Fibroblast of pulmonary artery (primary cell): Measurements from ENCODE around the gene RBBP8.
"Not testable (repeated sequence)": the region's sequence is repeated elsewhere in the genome, so short reads cannot be mapped to it uniquely, and the experiment has no call there.

Source experiments
- DNase-seq: peaks from one replicate; pipeline ENCODE4 v3.0.0-alpha.2; 2010; ENCODE audit warnings: low read depth
- H3K4me3 ChIP-seq: replicated peaks from 2 replicates; pipeline ENCODE4 v1.5.1; 2011; ENCODE audit warnings: low read depth, mild to moderate bottlenecking, control low read depth, low read length, moderate library complexity
- TF ChIP-seq, protein P1 (sequence below): IDR thresholded peaks from 2 replicates; pipeline ENCODE4 v1.5.1; 2011; ENCODE audit warnings: mild to moderate bottlenecking, control low read depth, low read length, inconsistent platforms; ENCODE audit errors: missing control alignments

The RBBP8 gene

DNA sequence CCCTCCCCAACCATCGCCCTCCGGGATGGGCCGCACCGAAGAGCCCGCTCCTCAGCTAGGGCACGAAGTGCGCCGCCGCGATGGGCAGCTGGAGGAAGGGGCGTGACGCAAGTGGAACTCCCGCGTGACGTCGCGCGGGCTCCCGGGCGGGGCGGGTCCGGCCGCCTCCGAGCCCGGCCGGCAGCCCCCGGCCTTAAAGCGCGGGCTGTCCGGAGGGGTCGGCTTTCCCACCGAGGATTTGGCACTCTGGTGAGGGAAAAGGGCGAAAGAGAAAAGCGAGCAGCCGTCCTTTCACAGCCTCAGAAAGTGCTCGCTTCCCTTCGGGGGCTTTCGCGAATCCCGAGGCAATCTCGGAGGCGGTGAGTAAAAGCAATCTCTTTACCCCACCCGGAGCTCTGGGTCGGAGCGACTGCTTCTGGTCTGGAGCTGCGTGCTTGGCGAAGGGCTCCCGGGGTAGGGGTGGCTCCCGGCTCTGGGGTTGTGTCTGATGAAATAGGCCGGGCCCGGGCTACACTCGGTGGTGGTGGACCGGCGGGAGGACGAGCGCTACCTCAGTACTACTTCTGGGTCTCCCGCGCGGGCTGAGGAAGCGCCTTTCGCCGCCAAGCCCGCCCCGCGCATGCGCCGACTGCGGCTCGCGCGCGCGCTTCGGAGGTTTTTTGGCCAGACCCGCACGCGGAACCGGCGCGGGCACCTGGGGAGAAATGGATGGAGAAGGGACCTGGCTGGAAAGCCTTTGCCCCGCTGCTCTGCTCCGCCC, at the start of gene RBBP8:
Gene RBBP8, plus strand, starts transcription at position 123 of the 760 bp plus-strand sequence. CDS start 3,524 bp downstream, outside the sequence.
- DNase-seq: peak; percentile 80
- peak within 1 kb of the TSS; percentile 98 for H3K4me3 ChIP-seq
- TF ChIP-seq, protein P1, sequence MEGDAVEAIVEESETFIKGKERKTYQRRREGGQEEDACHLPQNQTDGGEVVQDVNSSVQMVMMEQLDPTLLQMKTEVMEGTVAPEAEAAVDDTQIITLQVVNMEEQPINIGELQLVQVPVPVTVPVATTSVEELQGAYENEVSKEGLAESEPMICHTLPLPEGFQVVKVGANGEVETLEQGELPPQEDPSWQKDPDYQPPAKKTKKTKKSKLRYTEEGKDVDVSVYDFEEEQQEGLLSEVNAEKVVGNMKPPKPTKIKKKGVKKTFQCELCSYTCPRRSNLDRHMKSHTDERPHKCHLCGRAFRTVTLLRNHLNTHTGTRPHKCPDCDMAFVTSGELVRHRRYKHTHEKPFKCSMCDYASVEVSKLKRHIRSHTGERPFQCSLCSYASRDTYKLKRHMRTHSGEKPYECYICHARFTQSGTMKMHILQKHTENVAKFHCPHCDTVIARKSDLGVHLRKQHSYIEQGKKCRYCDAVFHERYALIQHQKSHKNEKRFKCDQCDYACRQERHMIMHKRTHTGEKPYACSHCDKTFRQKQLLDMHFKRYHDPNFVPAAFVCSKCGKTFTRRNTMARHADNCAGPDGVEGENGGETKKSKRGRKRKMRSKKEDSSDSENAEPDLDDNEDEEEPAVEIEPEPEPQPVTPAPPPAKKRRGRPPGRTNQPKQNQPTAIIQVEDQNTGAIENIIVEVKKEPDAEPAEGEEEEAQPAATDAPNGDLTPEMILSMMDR: no peak

DNA sequence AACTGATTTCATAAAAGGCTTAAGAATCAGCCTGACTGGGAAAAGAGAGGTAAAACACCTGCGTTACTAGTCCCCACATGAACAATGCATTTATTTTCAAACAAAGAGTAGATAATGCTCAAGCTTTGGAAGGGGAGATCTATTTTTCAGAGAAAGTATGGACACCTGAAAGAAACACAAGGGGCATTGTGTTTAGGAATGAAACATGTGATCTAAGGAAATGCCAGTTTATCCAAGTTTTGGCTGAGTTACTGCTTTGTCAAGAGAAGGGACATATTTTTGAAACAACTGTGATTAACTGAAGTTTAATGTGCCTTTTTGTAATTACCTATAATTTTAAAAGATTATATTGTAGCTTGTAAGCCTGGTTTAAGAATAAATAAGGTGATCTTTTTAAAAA, 49.3 kb upstream of the RBBP8 start:
- DNase-seq: no peak
- H3K4me3 ChIP-seq: no peak overlapping the region
- TF ChIP-seq, protein P1: no peak

DNA sequence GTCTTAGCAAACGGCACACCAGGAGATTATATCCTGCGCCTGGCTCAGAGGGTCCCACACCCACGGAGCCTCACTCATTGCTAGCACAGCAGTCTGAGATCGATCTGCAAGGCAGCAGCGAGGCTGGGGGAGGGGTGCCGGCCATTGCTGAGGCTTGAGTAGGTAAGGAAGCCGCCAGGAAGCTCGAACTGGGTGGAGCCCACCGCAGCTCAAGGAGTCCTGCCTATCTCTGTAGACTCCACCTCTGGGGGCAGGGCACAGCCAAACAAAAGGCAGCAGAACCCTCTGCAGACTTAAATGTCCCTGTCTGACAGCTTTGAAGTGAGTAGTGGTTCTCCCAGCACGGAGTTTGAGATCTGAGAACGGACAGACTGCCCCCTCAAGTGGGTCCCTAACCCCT, 47.4 kb upstream of the RBBP8 start:
- DNase-seq, H3K4me3 ChIP-seq: not testable (repeated sequence)

DNA sequence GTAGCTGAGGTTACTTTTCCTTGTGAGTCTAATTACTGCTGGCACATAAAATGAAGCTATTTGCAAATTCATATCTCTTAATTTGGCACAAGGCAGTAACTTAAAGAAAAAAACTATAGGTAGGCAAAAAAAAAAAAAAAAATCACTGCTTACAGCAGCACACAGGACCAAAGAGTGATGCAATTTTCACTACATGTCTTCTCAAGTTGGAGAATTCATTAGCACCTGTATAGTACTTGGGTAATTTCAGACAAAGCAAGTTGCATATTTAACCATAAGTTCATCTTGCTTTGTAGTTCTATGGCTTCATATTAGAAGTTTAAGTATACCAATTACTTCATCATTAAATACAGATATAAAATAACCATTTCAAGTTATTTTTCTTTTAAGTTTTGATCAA, 33.7 kb upstream of the RBBP8 start:
- TF ChIP-seq, protein P1: no peak
- no peak for DNase-seq
- no peak overlapping the region for H3K4me3 ChIP-seq

DNA sequence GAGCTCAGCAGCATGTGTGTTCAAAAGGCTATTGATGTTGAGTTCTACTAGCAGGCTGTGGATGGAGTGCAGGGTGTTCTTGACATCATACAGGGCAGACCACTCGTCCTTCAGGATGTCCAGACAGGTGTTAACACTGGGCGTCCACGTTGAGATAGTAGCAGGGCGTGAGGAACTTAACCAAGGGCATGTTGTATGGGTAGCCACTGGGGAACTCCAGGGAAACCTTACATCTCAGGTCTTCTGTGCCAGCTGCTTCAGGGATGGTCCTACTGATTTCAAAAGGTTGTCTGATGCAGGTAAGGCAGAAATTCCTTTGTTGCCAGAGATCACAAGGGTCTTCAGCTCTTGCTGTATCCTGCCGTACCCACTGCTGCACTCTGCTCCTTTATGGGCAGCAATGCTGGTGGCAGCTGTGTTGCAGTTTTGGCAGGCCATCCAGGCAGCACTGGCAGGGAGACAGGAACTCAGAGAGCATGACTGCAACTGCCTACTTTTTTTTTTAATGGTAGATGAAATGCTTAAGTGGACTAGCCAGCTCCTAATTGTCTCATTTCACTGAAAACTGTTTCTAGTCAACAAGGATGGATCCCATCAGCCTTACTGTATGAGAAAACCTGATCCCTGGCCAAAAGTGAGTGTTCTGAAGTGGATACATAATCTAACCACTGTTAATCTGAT, 32.4 kb upstream of the RBBP8 start:
- TF ChIP-seq, protein P1: no peak
- DNase-seq: peak; percentile 2
- H3K4me3 ChIP-seq: no peak overlapping the region

DNA sequence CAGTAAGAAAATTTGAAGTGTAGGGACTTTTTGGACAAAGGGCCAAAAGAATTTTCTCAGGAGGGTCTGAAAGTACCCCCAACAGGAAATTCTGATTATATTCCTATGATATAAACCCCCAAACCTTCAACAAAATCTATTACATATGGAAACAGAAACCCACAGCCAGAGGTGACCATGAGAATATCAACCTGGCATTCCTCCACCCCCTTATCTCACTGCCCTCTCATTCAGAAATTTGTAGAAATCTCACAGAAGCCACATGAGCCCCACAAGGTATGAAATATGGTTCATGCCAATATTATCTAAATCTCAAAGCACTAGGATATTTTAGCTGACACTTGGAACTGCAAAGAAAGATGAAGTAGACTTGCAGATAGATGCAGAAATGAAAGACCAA, 31.0 kb upstream of the RBBP8 start:
- DNase-seq: no peak
- TF ChIP-seq, protein P1: no peak
- H3K4me3 ChIP-seq: no peak overlapping the region

DNA sequence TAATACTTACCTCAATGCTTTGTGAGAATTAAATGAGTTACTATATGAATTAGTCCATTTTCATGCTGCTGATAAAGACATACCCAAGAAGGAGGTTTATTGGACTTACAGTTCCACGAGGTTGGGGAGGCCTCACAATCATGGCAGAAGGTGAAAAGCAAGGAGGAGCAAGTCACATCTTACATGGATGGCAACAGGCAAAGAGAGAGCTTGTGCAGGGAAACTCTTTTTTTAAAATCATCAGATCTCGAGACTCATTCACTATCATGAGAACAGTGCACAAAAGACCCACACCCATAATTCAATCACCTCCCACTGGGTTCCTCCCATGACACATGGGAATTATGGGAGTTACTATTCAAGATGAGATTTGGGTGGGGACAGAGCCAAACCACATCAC, 29.9 kb upstream of the RBBP8 start:
- not testable (repeated sequence) for DNase-seq, H3K4me3 ChIP-seq

DNA sequence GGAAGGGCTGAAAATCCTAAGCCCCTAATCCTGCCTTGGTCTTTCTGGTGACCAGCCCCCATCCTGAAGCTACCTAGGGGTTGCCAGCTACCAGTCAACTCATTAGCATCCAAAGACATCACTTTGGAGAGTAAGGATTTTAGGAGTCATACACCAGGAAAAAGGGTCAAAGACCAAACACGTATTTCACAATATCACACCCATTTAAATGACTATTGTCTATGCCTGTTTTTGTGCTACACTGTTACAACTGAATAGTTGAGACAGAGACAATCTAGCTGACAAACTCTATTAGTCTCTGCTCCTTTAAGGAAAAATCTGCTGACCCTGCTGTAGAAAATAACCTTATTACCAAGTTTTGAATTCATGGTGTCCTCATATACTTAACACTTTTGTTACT, 21.0 kb upstream of the RBBP8 start:
- DNase-seq: no peak
- TF ChIP-seq, protein P1: no peak

More for the DNA sequence above, 21.0 kb upstream of the RBBP8 start:
- no peak overlapping the region for H3K4me3 ChIP-seq
